Small intestine (tissue), 7 donors: ENCODE results near the gene DHRS12. TPM values are rescaled to one million over a fixed set of nuclear protein-coding genes. Genes with fewer than 3 reads are reported as not detected.
"Not testable (repeated sequence)": the region's sequence is repeated elsewhere in the genome, so short reads cannot be mapped to it uniquely, and the experiment has no call there.

ENCODE experiments used
- DNase-seq, 2 donors: peaks; one replicate each; pipeline versions ENCODE4 v3.0.0 to v3.0.0-alpha.2; 2013
- FAIRE-seq: peaks from 2 replicates; lab custom pipeline; 2012; peaks lifted over from hg19 to GRCh38; lab: Jason Lieb, UNC
- H3K27ac ChIP-seq, 3 donors: one replicate each; pipeline ENCODE4 v1.5.1; 2013; ENCODE audit warnings: low read length in 2 of 3, mild to moderate bottlenecking in 2 of 3, control low read depth in 1 of 3, inconsistent platforms in 1 of 3, low read depth in 1 of 3, moderate library complexity in 1 of 3
- H3K27me3 ChIP-seq, 3 donors: one replicate each; pipeline ENCODE4 v1.6.1; 2013; ENCODE audit warnings: low read length in 3 of 3, inconsistent platforms in 1 of 3; ENCODE audit not compliant: control insufficient read depth in 3 of 3, insufficient read depth in 3 of 3
- H3K36me3 ChIP-seq, 3 donors: one replicate each; pipeline ENCODE4 v1.6.1; 2013; ENCODE audit warnings: low read length in 3 of 3, inconsistent platforms in 1 of 3, low read depth in 1 of 3, mild to moderate bottlenecking in 1 of 3, moderate library complexity in 1 of 3; ENCODE audit not compliant: control insufficient read depth in 3 of 3, insufficient read depth in 2 of 3
- H3K4me1 ChIP-seq, 3 donors: one replicate each; pipeline ENCODE4 v1.6.1; 2013; ENCODE audit warnings: low read length in 2 of 3, inconsistent platforms in 1 of 3, low read depth in 1 of 3, mild to moderate bottlenecking in 1 of 3, moderate library complexity in 1 of 3; ENCODE audit not compliant: control insufficient read depth in 3 of 3, insufficient read depth in 2 of 3
- H3K4me3 ChIP-seq, 3 donors: one replicate each; pipeline ENCODE4 v1.5.1; 2013; ENCODE audit warnings: low read length in 3 of 3, control low read depth in 1 of 3, inconsistent platforms in 1 of 3, low read depth in 1 of 3, mild to moderate bottlenecking in 1 of 3, moderate library complexity in 1 of 3
- H3K9me3 ChIP-seq, 2 donors: one replicate each; pipeline ENCODE4 v1.6.1; 2013; ENCODE audit warnings: low read depth in 1 of 2, low read length in 1 of 2; ENCODE audit not compliant: control insufficient read depth in 2 of 2, insufficient read depth in 1 of 2
- WGBS, 3 donors: extraction: QIAGEN DNeasy Blood & Tissue Kit; methylation state at CpG; one replicate each; pipeline ENCODE4 v1.1.7; 2013; 5-methylcytosine and 5-hydroxymethylcytosine counted together
- polyA plus RNA-seq, 4 donors: library from polyadenylated mRNA; stranded (reverse) in 3 of 4; unstranded in 1 of 4; fragments of 200-250 nt in 3 of 4; fragments of 120-200 nt in 1 of 4; gene quantifications; one replicate each; pipeline versions ENCODE4 v1.2.1 to v1.2.3, GENCODE V29; 2013
- donor health status: healthy with polysubstance abuse.
- donor health status: control.
- donor health status: control.
- donor health status: Bipolar disorder and iron deficiency.
- donor health status: healthy.

Gene DHRS12
- polyA plus RNA-seq, 4 donors: 9.3 to 26.4 (median 17.9) TPM

DNA sequence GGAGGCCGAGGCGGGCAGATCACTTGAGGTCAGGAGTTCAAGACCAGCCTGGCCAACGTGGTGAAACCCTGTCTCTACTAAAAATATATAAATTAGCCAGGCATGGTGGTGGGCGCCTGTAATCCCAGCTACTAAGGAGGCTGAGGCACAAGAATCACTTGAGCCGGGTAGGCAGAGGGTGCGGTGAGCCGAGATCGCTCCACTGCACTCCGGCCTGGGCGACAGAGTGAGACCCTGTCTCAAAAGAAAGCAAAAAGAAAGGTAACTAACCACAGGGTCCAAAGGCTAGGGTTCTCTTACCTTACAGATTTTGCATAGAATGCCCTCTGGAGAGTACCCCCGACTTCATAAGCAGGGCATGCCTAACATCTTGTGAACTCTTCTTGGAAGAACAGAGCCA is 20.7 kb upstream of the DHRS12 start:
- H3K9me3 ChIP-seq, H3K4me1 ChIP-seq, H3K36me3 ChIP-seq, H3K4me3 ChIP-seq, DNase-seq, H3K27ac ChIP-seq, FAIRE-seq, H3K27me3 ChIP-seq: not testable (repeated sequence)
- WGBS, 3 donors: 73 to 81% (median 79%) methylated on average over 11 of the region's 11 CpGs

- FAIRE-seq (no peak), DNase-seq (no peak)
- Histone ChIP-seq H3K36me3 (no peaks in the 10 kb centered on the region), H3K4me3 (no peak overlapping the region), H3K27me3 (no peaks in the 10 kb centered on the region), H3K27ac (no peak overlapping the region), H3K4me1 (no peaks in the 10 kb centered on the region), H3K9me3 (no peaks in the 10 kb centered on the region)
- WGBS, 3 donors: 66 to 71% (median 66%) methylated on average over 2 of the region's 2 CpGs
Measured at GRCh38 chr13:51823863-51824262, 19.9 kb upstream of the DHRS12 start.

GRCh38 chr13:51823359-51823758 is 19.4 kb upstream of the DHRS12 start:
- 78 to 91% (median 88%) methylated on average over 2 of the region's 2 CpGs for WGBS, 3 donors
- Histone ChIP-seq H3K9me3 (no peaks in the 10 kb centered on the region), H3K27ac (no peak overlapping the region), H3K36me3 (no peaks in the 10 kb centered on the region), H3K4me3 (no peak overlapping the region), H3K4me1 (no peaks in the 10 kb centered on the region), H3K27me3 (peaks cover 0 to 1% (median 0%) of the 10 kb centered on the region in 3 donors)
- no peak for FAIRE-seq
- DNase-seq: no peak

DNA sequence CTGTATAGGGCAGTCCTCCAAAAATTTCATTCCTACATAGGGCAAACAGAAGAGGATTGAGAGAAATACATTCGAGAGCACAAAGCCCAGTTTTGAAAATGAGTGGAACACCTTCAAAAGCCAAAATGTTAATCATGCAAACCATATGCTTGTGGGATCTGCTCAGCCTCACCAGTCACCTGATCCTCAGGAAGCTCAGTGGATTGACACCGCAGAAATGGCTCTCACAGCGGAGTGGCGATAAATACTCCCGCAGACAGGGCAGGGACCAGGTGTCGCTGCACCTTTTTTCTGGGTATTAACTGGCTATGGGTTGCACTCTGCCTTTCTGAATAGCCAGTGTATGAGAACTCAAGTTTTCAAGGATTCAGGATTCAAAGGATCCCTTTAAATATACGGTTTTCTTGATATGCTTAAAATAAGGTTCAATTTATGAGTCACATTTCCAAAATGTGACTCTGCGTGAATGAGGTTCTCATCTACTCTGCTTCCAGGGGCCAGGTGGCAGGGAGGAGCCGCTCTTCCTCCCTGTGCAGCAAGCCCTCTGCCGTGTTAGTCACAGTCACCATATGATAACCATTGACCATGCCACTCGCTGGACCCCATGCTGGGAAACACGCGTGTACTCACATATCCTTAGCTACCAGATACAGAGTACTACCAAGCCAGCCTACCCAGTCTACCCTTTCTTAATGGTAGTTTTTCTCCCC is 18.3 kb upstream of the DHRS12 start:
- H3K27ac ChIP-seq: no peak overlapping the region
- H3K4me1 ChIP-seq: no peaks in the 10 kb centered on the region
- H3K4me3 ChIP-seq: no peak overlapping the region
- no peak for DNase-seq
- FAIRE-seq: no peak
- no peaks in the 10 kb centered on the region for H3K36me3 ChIP-seq
- peaks cover 0 to 2% (median 0%) of the 10 kb centered on the region in 3 donors for H3K27me3 ChIP-seq
- 74 to 88% (median 85%) methylated on average over 13 of the region's 13 CpGs for WGBS, 3 donors
- no peaks in the 10 kb centered on the region for H3K9me3 ChIP-seq

DNA sequence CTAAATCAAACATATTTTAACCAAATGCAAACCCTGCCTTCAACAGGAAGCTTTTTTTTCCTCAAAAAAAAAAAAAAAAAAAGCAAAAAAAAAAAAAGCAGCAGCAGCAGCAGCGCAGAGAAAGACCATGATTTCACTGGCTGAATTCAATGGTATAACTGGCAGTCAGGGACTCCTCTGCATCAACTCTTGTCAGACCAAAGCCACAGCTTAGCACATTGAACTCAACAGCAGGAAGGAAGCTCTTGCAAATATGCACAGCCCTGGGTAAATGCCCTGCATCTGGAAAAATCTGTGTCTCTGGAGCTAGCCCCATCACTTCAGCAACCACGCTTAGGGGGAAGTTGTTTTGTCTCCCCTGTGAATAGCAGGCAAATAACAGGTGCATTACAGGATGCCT is 17.6 kb upstream of the DHRS12 start:
- Histone ChIP-seq H3K36me3 (no peaks in the 10 kb centered on the region), H3K27ac (no peak overlapping the region), H3K27me3 (peaks cover 0 to 6% (median 0%) of the 10 kb centered on the region in 3 donors), H3K4me3 (no peak overlapping the region), H3K4me1 (no peaks in the 10 kb centered on the region), H3K9me3 (no peaks in the 10 kb centered on the region)
- DNase-seq (no peak), FAIRE-seq (no peak)
- 51 to 76% (median 58%) methylated on average over 2 of the region's 2 CpGs for WGBS, 3 donors

- H3K4me1 ChIP-seq: peaks cover 0 to 4% (median 0%) of the 10 kb centered on the region in 3 donors
- H3K27ac ChIP-seq: no peak overlapping the region
Measured at GRCh38 chr13:51820016-51820597, 16.1 kb upstream of the DHRS12 start.

GRCh38 chr13:51819544-51819943 is 15.6 kb upstream of the DHRS12 start:
- WGBS, 3 donors: 88 to 92% (median 89%) methylated on average over 3 of the region's 3 CpGs
- no peaks in the 10 kb centered on the region for H3K9me3 ChIP-seq
- no peak overlapping the region for H3K27ac ChIP-seq
- DNase-seq (no peak), FAIRE-seq (no peak)
- H3K4me3 ChIP-seq: no peak overlapping the region
- no peaks in the 10 kb centered on the region for H3K36me3 ChIP-seq
- H3K27me3 ChIP-seq: peaks cover 0 to 7% (median 0%) of the 10 kb centered on the region in 3 donors
- peaks cover 0 to 8% (median 0%) of the 10 kb centered on the region in 3 donors for H3K4me1 ChIP-seq

More at GRCh38 chr13:51820016-51820597, 16.1 kb upstream of the DHRS12 start:
- Histone ChIP-seq H3K9me3 (no peaks in the 10 kb centered on the region), H3K27me3 (peaks cover 0 to 7% (median 0%) of the 10 kb centered on the region in 3 donors), H3K36me3 (no peaks in the 10 kb centered on the region), H3K4me3 (no peak overlapping the region)
- WGBS, 3 donors: 80 to 84% (median 83%) methylated on average over 4 of the region's 4 CpGs
- no peak for FAIRE-seq
- no peak for DNase-seq

DNA sequence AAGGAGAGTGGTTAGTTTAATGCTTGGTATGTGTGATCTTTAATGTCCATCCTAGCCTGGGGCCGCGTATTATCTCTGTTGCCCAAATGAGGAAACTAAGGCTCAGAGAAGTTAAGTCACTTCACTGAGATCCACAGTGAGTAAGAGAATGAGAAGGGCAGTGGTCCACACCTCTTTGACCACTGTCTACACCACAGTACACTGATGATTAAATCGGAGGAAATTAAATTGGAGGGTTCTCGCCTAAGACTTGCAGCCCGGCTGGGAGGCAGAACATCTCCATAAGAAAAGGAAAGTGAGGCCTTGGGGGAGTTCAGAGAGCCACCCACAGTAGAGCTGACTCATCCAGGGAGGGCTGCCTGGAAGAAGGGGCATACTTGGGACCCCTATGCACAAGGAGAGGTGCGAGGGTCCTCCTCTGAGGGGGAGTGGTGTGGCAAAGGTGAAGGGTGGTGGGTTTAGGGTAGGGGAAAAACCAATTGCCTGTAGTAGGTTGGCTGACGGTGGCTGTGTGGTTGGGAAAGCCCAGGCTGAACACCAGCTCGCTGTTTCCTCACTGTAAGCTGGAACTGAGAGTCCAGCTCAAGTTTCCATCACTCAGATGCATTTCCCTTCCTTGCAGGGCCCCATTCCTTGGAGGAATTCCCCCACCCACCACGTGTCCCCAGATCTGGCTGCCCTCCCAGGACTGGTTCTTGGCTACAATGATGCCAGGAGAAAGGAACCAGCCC is 15.0 kb upstream of the DHRS12 start:
- DNase-seq (no peak), FAIRE-seq (no peak)
- Histone ChIP-seq H3K9me3 (no peaks in the 10 kb centered on the region), H3K4me1 (peaks cover 0 to 8% (median 0%) of the 10 kb centered on the region in 3 donors), H3K27ac (no peak overlapping the region), H3K36me3 (no peaks in the 10 kb centered on the region), H3K27me3 (peaks cover 0 to 7% (median 0%) of the 10 kb centered on the region in 3 donors), H3K4me3 (no peak overlapping the region)
- 67 to 79% (median 70%) methylated on average over 9 of the region's 9 CpGs for WGBS, 3 donors
